Liver (tissue), 9 donors: ENCODE results near the gene TBL1XR1. TPM values are rescaled to one million over a fixed set of nuclear protein-coding genes. Genes with fewer than 3 reads are reported as not detected.

ENCODE experiments used
- DNase-seq: peaks from one replicate; pipeline ENCODE4 v3.0.0-alpha.2; 2017; ENCODE audit warnings: low spot score
- H3K27ac ChIP-seq, 2 donors: one replicate each; pipeline ENCODE4 v1.7.0; 2013; ENCODE audit warnings: inconsistent platforms in 2 of 2, low read length in 2 of 2, control low read depth in 1 of 2, low read depth in 1 of 2, mild to moderate bottlenecking in 1 of 2
- H3K27me3 ChIP-seq, 4 donors: one replicate each; pipeline versions ENCODE4 v1.6.1 to v1.7.0; 2013; ENCODE audit warnings: low read length in 3 of 4, inconsistent platforms in 1 of 4, mild to moderate bottlenecking in 1 of 4, moderate library complexity in 1 of 4; ENCODE audit not compliant: control insufficient read depth in 4 of 4, insufficient read depth in 4 of 4
- H3K36me3 ChIP-seq, 4 donors: one replicate each; pipeline versions ENCODE4 v1.6.1 to v1.7.0; 2013; ENCODE audit warnings: low read length in 3 of 4, mild to moderate bottlenecking in 3 of 4, low read depth in 1 of 4, moderate library complexity in 1 of 4; ENCODE audit not compliant: control insufficient read depth in 4 of 4, insufficient read depth in 3 of 4
- H3K4me1 ChIP-seq, 4 donors: one replicate each; pipeline versions ENCODE4 v1.6.1 to v1.7.0; 2013; ENCODE audit warnings: low read length in 3 of 4, mild to moderate bottlenecking in 3 of 4, moderate library complexity in 1 of 4; ENCODE audit not compliant: control insufficient read depth in 4 of 4, insufficient read depth in 4 of 4
- H3K4me3 ChIP-seq, 3 donors: one replicate each; pipeline versions ENCODE4 v1.6.1 to v1.7.0; 2013; ENCODE audit warnings: low read length in 3 of 3, control low read depth in 1 of 3, low read depth in 1 of 3, mild to moderate bottlenecking in 1 of 3
- H3K9ac ChIP-seq, 2 donors: one replicate each; pipeline ENCODE4 v1.7.0; 2013; ENCODE audit warnings: low read length in 2 of 2, mild to moderate bottlenecking in 2 of 2, moderate library complexity in 2 of 2, control low read depth in 1 of 2, low read depth in 1 of 2
- H3K9me3 ChIP-seq, 4 donors: one replicate each; pipeline versions ENCODE4 v1.6.1 to v1.7.0; 2013; ENCODE audit warnings: low read length in 3 of 4; ENCODE audit not compliant: control insufficient read depth in 4 of 4
- ATF3 ChIP-seq: IDR thresholded peaks from 2 replicates; pipeline ENCODE4 v1.6.1; 2016; ENCODE audit warnings: antibody characterized with exemption
- CTCF ChIP-seq: fragments of 150-350 bp; IDR thresholded peaks from 2 replicates; pipeline ENCODE4 v1.5.1; 2017; ENCODE audit warnings: improper control_type of control experiment, low read depth, low read length; ENCODE audit not compliant: missing input control
- EGR1 ChIP-seq, 2 donors: IDR thresholded peaks; 2 replicates each; pipeline ENCODE4 v1.6.1; 2016 to 2018; ENCODE audit warnings: antibody characterized with exemption in 2 of 2, low read depth in 2 of 2
- FOXA1 ChIP-seq: IDR thresholded peaks from 2 replicates; pipeline ENCODE4 v1.6.1; 2016; ENCODE audit warnings: antibody characterized with exemption
- FOXA2 ChIP-seq: IDR thresholded peaks from 2 replicates; pipeline ENCODE4 v1.6.1; 2016; ENCODE audit warnings: antibody characterized with exemption
- GABPA ChIP-seq, 2 donors: IDR thresholded peaks in 1 of 2; conservative IDR thresholded peaks in 1 of 2; 2 replicates each; pipeline ENCODE4 v1.6.1; 2016; ENCODE audit warnings: antibody characterized with exemption in 2 of 2, mild to moderate bottlenecking in 1 of 2, moderate library complexity in 1 of 2
- HNF4A ChIP-seq, 2 donors: conservative IDR thresholded peaks; 2 replicates each; pipeline ENCODE4 v1.6.1; 2016; ENCODE audit warnings: antibody characterized with exemption in 2 of 2, mild to moderate bottlenecking in 2 of 2
- HNF4G ChIP-seq: IDR thresholded peaks from 2 replicates; pipeline ENCODE4 v1.6.1; 2016; ENCODE audit warnings: antibody characterized with exemption
- JUND ChIP-seq, 2 donors: IDR thresholded peaks; 2 replicates each; pipeline ENCODE4 v1.6.1; 2016; ENCODE audit warnings: antibody characterized with exemption in 2 of 2
- MAX ChIP-seq: IDR thresholded peaks from 2 replicates; pipeline ENCODE4 v1.6.1; 2016; ENCODE audit warnings: antibody characterized with exemption
- NR2F2 ChIP-seq: IDR thresholded peaks from 2 replicates; pipeline ENCODE4 v1.6.1; 2016; ENCODE audit warnings: antibody characterized with exemption
- RAD21 ChIP-seq, 2 donors: IDR thresholded peaks; 2 replicates each; pipeline ENCODE4 v1.6.1; 2016; ENCODE audit warnings: antibody characterized with exemption in 2 of 2, mild to moderate bottlenecking in 2 of 2
- REST ChIP-seq: IDR thresholded peaks from 2 replicates; pipeline ENCODE4 v1.6.1; 2016; ENCODE audit warnings: antibody characterized with exemption, mild to moderate bottlenecking
- RXRA ChIP-seq, 2 donors: IDR thresholded peaks; 2 replicates each; pipeline ENCODE4 v1.6.1; 2017 to 2018; ENCODE audit warnings: antibody characterized with exemption in 2 of 2, mild to moderate bottlenecking in 1 of 2
- SP1 ChIP-seq: IDR thresholded peaks from 2 replicates; pipeline ENCODE4 v1.6.1; 2018; ENCODE audit warnings: antibody characterized with exemption, mild to moderate bottlenecking
- TAF1 ChIP-seq: conservative IDR thresholded peaks from 2 replicates; pipeline ENCODE4 v1.6.1; 2016; ENCODE audit warnings: antibody characterized with exemption, mild to moderate bottlenecking
- YY1 ChIP-seq: IDR thresholded peaks from 2 replicates; pipeline ENCODE4 v1.6.1; 2016; ENCODE audit warnings: antibody characterized with exemption, mild to moderate bottlenecking
- WGBS: extraction: QIAGEN DNeasy Blood & Tissue Kit; methylation state at CpG from one replicate; pipeline ENCODE4 v1.1.7; 2013; 5-methylcytosine and 5-hydroxymethylcytosine counted together
- polyA plus RNA-seq, 2 donors: library from polyadenylated mRNA; stranded (reverse) in 1 of 2; unstranded in 1 of 2; fragments of 200-250 nt in 1 of 2; fragments of >200 nt in 1 of 2; fragmentation: Nextera tagmentation in 1 of 2; extraction: Ambion mirVana in 1 of 2; gene quantifications; one replicate each; pipeline versions ENCODE4 v1.2.1 to v1.2.3, GENCODE V29; 2013 to 2015
- total RNA-seq, 2 donors: library from RNA; depleted of rRNA; stranded (reverse); fragments of >200 nt; gene quantifications; one replicate each; pipeline ENCODE4 v1.2.3, GENCODE V29; 2014
- donor health status: healthy.
- donor health status: healthy.
- donor health status: healthy.
- donor health status: healthy.
- donor health status: healthy.

The TBL1XR1 gene
- total and polyA plus RNA-seq, 4 donors: 10.3 to 65.9 (median 33.2) TPM

GRCh38 chr3:177015881-177016280 is 181.4 kb downstream of the TBL1XR1 start:
- 89% methylated on average over 6 of the region's 6 CpGs for WGBS
- Histone ChIP-seq H3K36me3 (peaks cover 0 to 2% (median under 1%) of the 10 kb centered on the region in 4 donors), H3K9ac (no peak overlapping the region), H3K9me3 (no peaks in the 10 kb centered on the region), H3K4me3 (no peak overlapping the region), H3K27ac (no peak overlapping the region), H3K27me3 (no peaks in the 10 kb centered on the region), H3K4me1 (no peaks in the 10 kb centered on the region)
- TF ChIP-seq NR2F2 (no peak), FOXA1 (no peak), YY1 (no peak), SP1 (no peak), REST (no peak), HNF4A (conservative IDR thresholded peaks at IDR 0.05) (no peak), RAD21 (IDR thresholded peaks at IDR 0.05) (no peak), GABPA (IDR thresholded peaks at IDR 0.05 in 1 of 2, conservative IDR thresholded peaks at IDR 0.05 in 1 of 2) (no peak), EGR1 (IDR thresholded peaks at IDR 0.05; ENCODE audit: low read depth in 2 of 2) (no peak), RXRA (IDR thresholded peaks at IDR 0.05) (no peak), JUND (IDR thresholded peaks at IDR 0.05) (no peak), FOXA2 (no peak), HNF4G (no peak), TAF1 (no peak), MAX (no peak), CTCF (no peak)
- no peak for DNase-seq

- peaks cover 0 to under 1% (median 0%) of the 10 kb centered on the region in 4 donors for H3K36me3 ChIP-seq
- 91% methylated on average over 8 of the region's 8 CpGs for WGBS
- no peak overlapping the region for H3K4me3 ChIP-seq
- TF ChIP-seq MAX: no peak
- TF ChIP-seq ATF3: no peak
- no peaks in the 10 kb centered on the region for H3K9me3 ChIP-seq
- no peak for DNase-seq
- no peaks in the 10 kb centered on the region for H3K27me3 ChIP-seq
- H3K9ac ChIP-seq: no peak overlapping the region
- H3K4me1 ChIP-seq: no peaks in the 10 kb centered on the region
- H3K27ac ChIP-seq: no peak overlapping the region
These were observed 183.5 kb downstream of the TBL1XR1 start for GRCh38 chr3:177013681-177014280.
